Fibroblast of pulmonary artery (primary cell): ENCODE data around the gene CPVL.

Source experiments
- DNase-seq: peaks from one replicate; pipeline ENCODE4 v3.0.0-alpha.2; 2010; ENCODE audit warnings: low read depth
- H3K4me3 ChIP-seq: replicated peaks from 2 replicates; pipeline ENCODE4 v1.5.1; 2011; ENCODE audit warnings: low read depth, mild to moderate bottlenecking, control low read depth, low read length, moderate library complexity
- TF ChIP-seq, protein P1 (sequence below): IDR thresholded peaks from 2 replicates; pipeline ENCODE4 v1.5.1; 2011; ENCODE audit warnings: mild to moderate bottlenecking, control low read depth, low read length, inconsistent platforms; ENCODE audit errors: missing control alignments

The CPVL gene

DNA sequence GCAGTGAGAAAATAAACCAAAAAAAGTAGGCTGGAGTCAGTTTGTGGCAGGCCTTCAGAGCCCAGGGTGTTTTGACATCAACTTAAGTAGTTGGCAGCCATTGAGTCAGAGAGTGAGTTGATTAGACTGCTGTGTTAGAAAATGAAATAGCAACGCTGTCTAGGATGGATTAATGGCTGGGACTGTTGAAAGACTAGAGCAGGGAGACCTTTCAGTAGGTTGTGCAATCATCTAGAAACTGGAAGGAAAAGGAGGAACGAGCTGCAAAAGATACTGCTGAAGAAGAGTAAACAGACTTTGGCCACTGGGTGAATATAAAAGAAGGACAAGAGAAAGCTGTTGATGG is 159.6 kb downstream of the CPVL start:
- no peak overlapping the region for H3K4me3 ChIP-seq
- DNase-seq: peak; percentile 88

DNA sequence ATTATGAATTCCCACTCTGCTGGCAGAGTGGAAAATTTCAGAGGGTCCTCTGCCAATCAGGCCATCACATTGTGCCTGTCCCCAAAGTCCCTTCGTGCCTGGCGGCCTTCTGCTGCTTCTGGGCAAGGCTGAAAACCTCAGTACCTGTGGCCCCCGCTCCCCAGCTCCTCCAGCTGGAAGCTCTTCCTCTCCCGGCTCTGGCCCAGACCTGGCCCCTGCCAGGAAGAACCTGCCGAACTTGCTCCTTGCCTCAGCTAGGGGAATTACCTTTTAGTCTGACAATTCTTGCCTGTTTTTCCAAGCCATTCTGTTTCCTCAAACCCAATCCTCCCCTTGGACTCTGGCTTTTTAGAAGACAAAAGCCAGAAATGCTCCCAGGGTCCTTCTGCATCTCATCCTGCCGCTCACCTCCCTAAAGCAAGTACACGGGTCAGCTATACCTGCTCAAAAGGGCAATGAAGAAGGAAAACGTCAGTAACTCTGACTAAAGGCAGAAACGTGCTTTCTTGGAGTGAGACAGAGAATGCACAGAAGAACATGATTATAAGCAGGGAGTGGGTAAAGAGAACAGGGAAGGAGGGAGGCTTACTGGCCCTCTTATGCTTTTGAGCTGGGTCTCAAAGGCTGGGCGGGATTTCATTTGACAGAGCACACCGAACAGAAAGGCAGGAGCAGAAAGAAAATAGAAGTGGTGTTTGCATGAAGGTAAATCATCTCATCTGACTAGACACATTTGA is 160.1 kb downstream of the CPVL start:
- no peak overlapping the region for H3K4me3 ChIP-seq
- DNase-seq: no peak
- TF ChIP-seq, protein P1, sequence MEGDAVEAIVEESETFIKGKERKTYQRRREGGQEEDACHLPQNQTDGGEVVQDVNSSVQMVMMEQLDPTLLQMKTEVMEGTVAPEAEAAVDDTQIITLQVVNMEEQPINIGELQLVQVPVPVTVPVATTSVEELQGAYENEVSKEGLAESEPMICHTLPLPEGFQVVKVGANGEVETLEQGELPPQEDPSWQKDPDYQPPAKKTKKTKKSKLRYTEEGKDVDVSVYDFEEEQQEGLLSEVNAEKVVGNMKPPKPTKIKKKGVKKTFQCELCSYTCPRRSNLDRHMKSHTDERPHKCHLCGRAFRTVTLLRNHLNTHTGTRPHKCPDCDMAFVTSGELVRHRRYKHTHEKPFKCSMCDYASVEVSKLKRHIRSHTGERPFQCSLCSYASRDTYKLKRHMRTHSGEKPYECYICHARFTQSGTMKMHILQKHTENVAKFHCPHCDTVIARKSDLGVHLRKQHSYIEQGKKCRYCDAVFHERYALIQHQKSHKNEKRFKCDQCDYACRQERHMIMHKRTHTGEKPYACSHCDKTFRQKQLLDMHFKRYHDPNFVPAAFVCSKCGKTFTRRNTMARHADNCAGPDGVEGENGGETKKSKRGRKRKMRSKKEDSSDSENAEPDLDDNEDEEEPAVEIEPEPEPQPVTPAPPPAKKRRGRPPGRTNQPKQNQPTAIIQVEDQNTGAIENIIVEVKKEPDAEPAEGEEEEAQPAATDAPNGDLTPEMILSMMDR: no peak

More for the DNA sequence above, 159.6 kb downstream of the CPVL start:
- TF ChIP-seq, protein P1: no peak

DNA sequence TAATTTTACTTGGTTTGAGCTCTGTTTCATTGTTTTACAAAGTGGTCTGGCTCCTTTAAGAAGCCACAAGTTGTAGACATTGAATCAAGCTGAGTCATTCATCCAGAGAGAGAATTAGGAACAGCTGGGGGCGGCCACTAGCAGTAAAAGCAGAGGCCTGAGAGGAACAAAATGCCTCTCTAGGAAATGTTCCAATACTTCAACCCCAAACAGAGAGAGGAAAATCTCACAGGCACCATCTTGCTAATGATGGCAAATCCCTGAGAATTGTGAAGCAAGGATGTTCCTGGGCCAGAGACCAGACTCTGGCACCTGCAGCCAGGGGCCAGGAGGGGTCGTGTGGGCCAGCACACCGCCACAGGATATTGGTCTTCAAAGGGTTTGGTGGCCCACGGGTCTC is 161.7 kb downstream of the CPVL start:
- DNase-seq: peak; percentile 86
- TF ChIP-seq, protein P1: no peak
- no peak overlapping the region for H3K4me3 ChIP-seq

DNA sequence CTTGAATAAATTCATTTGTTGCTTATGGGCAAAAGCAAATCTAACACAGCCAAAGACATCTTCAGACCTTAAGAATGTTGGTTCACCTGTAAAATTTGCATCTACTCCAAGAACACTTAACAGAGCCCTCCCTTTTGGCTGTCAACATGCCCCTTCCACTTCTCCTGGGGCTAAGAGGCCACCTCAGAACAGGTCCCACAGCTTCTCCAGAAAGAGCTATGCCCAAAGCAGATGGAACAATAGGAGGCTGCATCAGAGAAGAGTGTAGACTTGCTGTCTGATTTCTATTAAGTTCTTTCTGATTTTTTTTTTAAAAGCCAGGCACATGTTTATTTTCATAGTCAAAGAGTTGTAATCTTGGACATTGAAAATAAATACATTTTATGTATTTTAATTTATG is 162.1 kb downstream of the CPVL start:
- DNase-seq: no peak
- H3K4me3 ChIP-seq: no peak overlapping the region
- TF ChIP-seq, protein P1: no peak

DNA sequence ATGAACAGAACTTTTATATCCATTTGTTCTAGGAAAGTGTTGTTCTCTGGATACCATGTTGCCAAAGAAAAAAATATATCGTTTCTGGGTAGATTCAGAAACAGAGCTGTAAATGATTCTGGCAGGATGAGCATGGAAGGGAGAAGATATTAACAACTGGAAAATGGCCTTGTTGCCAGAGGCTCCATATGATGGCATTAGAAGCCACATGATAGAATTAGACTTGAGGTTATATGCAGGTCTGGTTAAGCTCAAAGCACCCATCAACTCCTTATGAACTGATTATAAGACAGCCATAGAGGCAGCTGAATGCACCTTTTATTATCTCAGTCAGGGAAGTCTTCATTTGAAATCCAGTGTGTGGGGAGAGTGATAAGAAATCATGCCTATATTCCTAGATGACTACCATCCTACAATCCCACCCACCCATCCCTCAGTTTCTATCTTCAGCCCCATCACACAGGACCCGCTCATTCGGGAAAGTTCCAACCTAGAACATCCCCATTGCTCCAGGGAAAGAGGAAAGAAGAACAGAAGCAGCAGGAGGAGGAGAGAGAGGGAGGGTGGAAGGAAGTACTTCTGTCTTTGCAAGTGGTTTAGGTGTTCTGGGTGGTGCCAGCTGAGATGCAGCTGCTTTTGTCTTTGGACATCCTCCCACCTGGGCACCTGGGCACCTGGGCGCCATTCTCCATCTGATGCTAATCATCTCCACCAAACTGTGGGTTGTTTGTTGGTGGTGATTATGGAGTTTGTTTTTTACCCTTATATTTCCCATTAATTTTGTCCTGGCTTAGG is 162.7 kb downstream of the CPVL start:
- no peak for DNase-seq
- no peak overlapping the region for H3K4me3 ChIP-seq
- TF ChIP-seq, protein P1: no peak

DNA sequence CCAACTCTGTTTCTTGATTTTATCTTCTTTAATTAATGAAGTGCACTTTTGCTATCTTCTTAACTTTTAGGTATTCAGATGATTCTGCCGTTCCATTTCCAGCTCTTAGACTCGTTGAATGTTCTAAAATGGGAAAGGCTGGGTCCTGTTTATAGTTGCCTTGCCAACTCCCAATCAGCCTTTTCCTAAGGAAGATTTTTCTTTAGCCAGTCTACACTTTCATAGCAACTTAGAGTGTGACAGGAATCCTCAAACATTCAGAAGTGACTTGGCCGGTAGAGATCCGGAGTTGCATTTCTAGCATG is 165.2 kb downstream of the CPVL start:
- TF ChIP-seq, protein P1: no peak
- no peak for DNase-seq

More for the DNA sequence above, 165.2 kb downstream of the CPVL start:
- H3K4me3 ChIP-seq: no peak overlapping the region
